Activated CD8-positive, alpha-beta memory T cell treated with anti-CD3 and anti-CD28 coated beads for 4 hours (primary cell): ENCODE results near the gene PDE4B.
"Not testable (repeated sequence)": the region's sequence is repeated elsewhere in the genome, so short reads cannot be mapped to it uniquely, and the experiment has no call there.

Experiments used
- DNase-seq, 2 donors: peaks; one replicate each; pipeline ENCODE4 v3.0.0-alpha.2; 2020; ENCODE audit warnings: low read depth in 2 of 2

Gene PDE4B

DNA sequence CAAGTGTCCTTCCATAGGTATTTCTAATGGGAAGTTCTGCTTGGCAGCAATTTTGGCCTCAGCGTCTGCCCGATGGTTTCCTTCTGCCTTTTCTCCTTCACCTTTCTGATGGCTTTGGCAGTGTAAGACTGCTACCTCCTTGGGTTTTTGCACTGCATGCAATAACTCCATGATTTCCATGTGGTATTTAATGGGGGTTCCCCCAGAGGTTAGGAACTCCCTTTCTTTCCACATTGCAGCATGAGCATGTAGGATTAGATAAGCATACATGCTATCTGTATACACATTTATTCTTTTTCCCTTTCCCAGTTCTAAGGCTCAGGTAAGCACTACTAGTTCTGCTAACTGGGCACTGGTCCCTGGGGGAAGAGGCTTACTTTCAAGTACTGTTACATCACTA lies 628.2 kb downstream of the PDE4B start:
- not testable (repeated sequence) for DNase-seq

DNA sequence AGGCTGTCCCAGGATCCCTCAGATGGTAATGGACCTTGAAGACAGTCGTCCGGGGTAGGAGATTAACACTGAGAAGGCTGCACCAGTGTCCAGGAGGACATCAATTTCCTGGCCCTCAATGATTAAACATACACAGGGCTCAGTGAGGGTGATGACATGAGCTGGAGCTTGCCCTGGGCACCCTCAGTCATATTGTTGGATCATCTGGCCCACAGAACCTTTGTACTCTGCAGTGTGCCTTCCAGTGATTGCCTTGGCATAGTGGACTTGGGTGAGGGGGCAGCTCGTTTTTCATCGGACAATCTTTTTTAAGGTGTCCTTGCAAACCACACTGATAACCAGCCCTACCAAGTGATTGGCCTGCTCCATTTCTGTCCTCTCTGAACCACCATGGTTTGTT lies 630.1 kb downstream of the PDE4B start:
- DNase-seq, result no peak
